Right atrium auricular region (tissue), 2 donors: ENCODE data around the gene CARD11. TPM values are rescaled to one million over a fixed set of nuclear protein-coding genes. Genes with fewer than 3 reads are reported as not detected.

Source experiments
- DNase-seq: peaks from one replicate; pipeline ENCODE4 v3.0.0-alpha.2; 2019; ENCODE audit warnings: low spot score
- H3K27ac ChIP-seq, 2 donors: fragments of 200-600 bp; sonication (generic); 1 replicate in 1 of 2; 2 replicates in 1 of 2; pipeline ENCODE4 v1.5.1; 2016 to 2019
- H3K27me3 ChIP-seq, 2 donors: fragments of 200-600 bp; sonication (generic); one replicate each; pipeline versions ENCODE4 v1.5.1 to v1.6.0; 2017 to 2019
- H3K36me3 ChIP-seq: fragments of 200-600 bp; sonication (generic); one replicate; pipeline ENCODE4 v1.5.1; 2016
- H3K4me1 ChIP-seq, 2 donors: fragments of 200-600 bp; sonication (generic); one replicate each; pipeline versions ENCODE4 v1.5.1 to v1.6.0; 2017 to 2019
- H3K4me3 ChIP-seq, 2 donors: fragments of 200-600 bp; sonication (generic); 1 replicate in 1 of 2; 2 replicates in 1 of 2; pipeline ENCODE4 v1.5.1; 2017 to 2019; ENCODE audit warnings: mild to moderate bottlenecking in 1 of 2, moderate library complexity in 1 of 2
- H3K9me3 ChIP-seq, 2 donors: fragments of 200-600 bp; sonication (generic); one replicate each; pipeline ENCODE4 v1.5.1; 2019
- total RNA-seq, 2 donors: library from RNA; depleted of rRNA; stranded (reverse); fragments of >200 nt; gene quantifications; one replicate each; pipeline ENCODE4 v1.1.0, GENCODE V29; 2016
- TF ChIP-seq, protein P1 (sequence below), 2 donors: fragments of 200-600 bp; sonication (generic); IDR thresholded peaks; one replicate each; pipeline ENCODE4 v1.5.1; 2019; ENCODE audit warnings: antibody characterized with exemption in 2 of 2

CARD11 gene
- total RNA-seq, 2 donors from 2014 or later = 0.22 to 0.55 TPM

DNA sequence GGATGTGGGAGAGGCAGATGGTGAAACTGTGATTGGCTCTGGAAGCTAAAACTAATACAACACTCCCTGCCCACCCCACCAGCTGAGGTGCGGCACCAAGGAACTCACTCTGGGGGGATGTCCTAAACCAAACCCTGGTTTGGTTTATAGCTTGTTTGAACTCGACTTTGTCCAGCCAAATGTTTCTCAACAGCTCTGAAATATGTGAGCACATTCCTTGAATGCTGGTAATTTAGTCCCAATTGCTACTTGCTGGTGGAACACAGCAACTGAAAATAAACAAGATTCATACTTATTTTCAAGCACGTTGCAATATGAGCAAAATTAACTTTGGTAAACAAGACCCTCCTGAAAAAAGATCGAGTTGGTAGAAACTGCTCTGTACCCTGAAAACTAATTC lies 39.7 kb upstream of the CARD11 start:
- Histone ChIP-seq H3K27ac (no peak overlapping the region), H3K9me3 (peaks cover 0 to 6% of the 10 kb centered on the region in 2 donors), H3K4me1 (no peaks in the 10 kb centered on the region), H3K4me3 (no peak overlapping the region), H3K27me3 (no peaks in the 10 kb centered on the region), H3K36me3 (no peaks in the 10 kb centered on the region)
- TF ChIP-seq, protein P1, sequence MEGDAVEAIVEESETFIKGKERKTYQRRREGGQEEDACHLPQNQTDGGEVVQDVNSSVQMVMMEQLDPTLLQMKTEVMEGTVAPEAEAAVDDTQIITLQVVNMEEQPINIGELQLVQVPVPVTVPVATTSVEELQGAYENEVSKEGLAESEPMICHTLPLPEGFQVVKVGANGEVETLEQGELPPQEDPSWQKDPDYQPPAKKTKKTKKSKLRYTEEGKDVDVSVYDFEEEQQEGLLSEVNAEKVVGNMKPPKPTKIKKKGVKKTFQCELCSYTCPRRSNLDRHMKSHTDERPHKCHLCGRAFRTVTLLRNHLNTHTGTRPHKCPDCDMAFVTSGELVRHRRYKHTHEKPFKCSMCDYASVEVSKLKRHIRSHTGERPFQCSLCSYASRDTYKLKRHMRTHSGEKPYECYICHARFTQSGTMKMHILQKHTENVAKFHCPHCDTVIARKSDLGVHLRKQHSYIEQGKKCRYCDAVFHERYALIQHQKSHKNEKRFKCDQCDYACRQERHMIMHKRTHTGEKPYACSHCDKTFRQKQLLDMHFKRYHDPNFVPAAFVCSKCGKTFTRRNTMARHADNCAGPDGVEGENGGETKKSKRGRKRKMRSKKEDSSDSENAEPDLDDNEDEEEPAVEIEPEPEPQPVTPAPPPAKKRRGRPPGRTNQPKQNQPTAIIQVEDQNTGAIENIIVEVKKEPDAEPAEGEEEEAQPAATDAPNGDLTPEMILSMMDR (IDR thresholded peaks at IDR 0.05) = no peak
- no peak for DNase-seq

DNA sequence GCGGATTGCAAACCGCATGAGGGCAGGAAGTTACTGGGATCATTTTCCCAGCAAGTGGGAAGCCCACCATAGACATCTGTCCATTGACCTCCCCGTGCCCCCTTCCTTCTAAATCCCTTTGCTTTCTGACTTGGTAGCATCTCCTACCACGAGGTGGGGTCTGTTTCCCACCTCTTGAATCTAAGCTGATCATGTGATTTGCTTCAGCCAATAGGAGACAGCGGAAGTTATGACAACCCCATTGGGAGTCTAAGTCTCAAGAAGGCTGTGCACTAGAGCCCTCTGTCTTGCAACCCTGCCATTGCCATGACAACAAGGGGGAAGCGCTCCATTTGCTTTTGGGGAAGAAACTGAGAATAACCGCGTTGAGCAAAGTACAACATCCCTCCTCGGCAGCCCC lies 39.2 kb upstream of the CARD11 start:
- Histone ChIP-seq H3K4me1 (no peaks in the 10 kb centered on the region), H3K27ac (no peak overlapping the region), H3K9me3 (peaks cover 0 to 6% of the 10 kb centered on the region in 2 donors), H3K27me3 (no peaks in the 10 kb centered on the region), H3K36me3 (no peaks in the 10 kb centered on the region), H3K4me3 (no peak overlapping the region)
- TF ChIP-seq, protein P1 (IDR thresholded peaks at IDR 0.05) = no peak
- DNase-seq = no peak

DNA sequence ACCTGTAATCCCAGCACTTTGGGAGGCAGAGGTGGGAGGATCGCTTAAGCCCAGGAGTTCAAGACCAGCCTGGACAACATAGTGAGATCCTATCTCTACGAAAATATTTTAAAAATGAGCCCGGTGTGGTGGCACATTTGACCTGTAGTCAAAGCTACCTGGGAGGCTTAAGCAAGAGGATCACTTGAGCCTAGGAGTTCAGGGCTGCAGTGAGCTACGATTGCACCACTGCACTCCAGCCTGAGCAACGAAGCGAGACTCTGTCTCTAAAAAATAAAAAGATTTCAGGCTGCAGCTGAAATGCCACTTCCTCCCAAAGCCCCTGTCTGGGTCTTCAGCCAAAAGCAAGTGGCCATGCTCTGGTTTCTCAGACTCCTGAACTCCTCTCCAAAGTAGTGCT lies 38.7 kb upstream of the CARD11 start:
- DNase-seq = no peak
- no peaks in the 10 kb centered on the region for H3K4me1 ChIP-seq
- no peak overlapping the region for H3K27ac ChIP-seq
- no peaks in the 10 kb centered on the region for H3K36me3 ChIP-seq
- no peak overlapping the region for H3K4me3 ChIP-seq
- peaks cover 0 to 6% of the 10 kb centered on the region in 2 donors for H3K9me3 ChIP-seq
- no peaks in the 10 kb centered on the region for H3K27me3 ChIP-seq
- TF ChIP-seq, protein P1 (IDR thresholded peaks at IDR 0.05) = no peak

GRCh38 chr7:3080106-3080505 lies 36.4 kb upstream of the CARD11 start:
- no peak for DNase-seq
- Histone ChIP-seq H3K36me3 (no peaks in the 10 kb centered on the region), H3K4me3 (no peak overlapping the region), H3K27me3 (no peaks in the 10 kb centered on the region), H3K9me3 (peaks cover 0 to 23% of the 10 kb centered on the region in 2 donors), H3K4me1 (no peaks in the 10 kb centered on the region), H3K27ac (no peak overlapping the region)
- TF ChIP-seq, protein P1 (IDR thresholded peaks at IDR 0.05) = no peak

- H3K4me3 ChIP-seq = no peak overlapping the region
- H3K27me3 ChIP-seq = no peaks in the 10 kb centered on the region
- H3K9me3 ChIP-seq = peaks cover 0 to 23% of the 10 kb centered on the region in 2 donors
- H3K4me1 ChIP-seq = no peaks in the 10 kb centered on the region
- H3K27ac ChIP-seq = no peak overlapping the region
- DNase-seq = no peak
- H3K36me3 ChIP-seq = no peaks in the 10 kb centered on the region
- TF ChIP-seq, protein P1 (IDR thresholded peaks at IDR 0.05) = no peak
Measured at GRCh38 chr7:3078514-3078913, 34.8 kb upstream of the CARD11 start.

- no peaks in the 10 kb centered on the region for H3K36me3 ChIP-seq
- H3K27me3 ChIP-seq = no peaks in the 10 kb centered on the region
- H3K4me1 ChIP-seq = no peaks in the 10 kb centered on the region
- TF ChIP-seq, protein P1 (IDR thresholded peaks at IDR 0.05) = no peak
- H3K9me3 ChIP-seq = peaks cover 0 to 23% of the 10 kb centered on the region in 2 donors
- H3K27ac ChIP-seq = no peak overlapping the region
- DNase-seq = no peak
- H3K4me3 ChIP-seq = no peak overlapping the region
Measured at GRCh38 chr7:3076700-3077099, 33.0 kb upstream of the CARD11 start.
